ENCODE results near the gene KNDC1. TPM values are rescaled to one million over a fixed set of nuclear protein-coding genes. Genes with fewer than 3 reads are reported as not detected.

Gene KNDC1
- total RNA-seq, 1 experiment from 2014 or later, result 1.7 TPM

DNA sequence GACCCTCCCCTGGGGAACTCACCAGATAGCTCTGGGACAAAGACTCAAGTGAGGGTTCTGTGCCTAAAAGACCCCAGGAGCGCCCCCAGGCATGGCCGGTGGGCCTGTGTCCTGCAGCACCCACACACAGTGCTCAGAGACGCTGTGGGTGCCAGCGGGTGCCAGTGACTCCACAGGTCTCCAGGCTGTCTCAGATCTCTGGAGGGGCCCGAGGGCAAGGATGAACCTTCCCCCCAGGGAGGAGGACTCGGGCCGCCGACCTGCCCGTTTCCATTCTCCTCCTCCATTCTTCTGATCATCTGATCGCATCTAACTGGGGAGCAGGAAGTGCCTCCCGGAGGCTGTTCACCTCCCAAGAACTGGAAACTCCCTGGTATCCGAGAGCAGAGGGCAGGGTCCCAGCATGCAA is 115.7 kb downstream of the KNDC1 start:
- H3K9me3 ChIP-seq (ENCODE audit: insufficient read depth, low read depth), result no peaks in the 10 kb centered on the region
- POLR2A ChIA-PET (ENCODE audit: unreplicated experiment), result no interaction called here
- TSS peak; percentile 87 for BruUV-seq (replicated peaks)
- peak overlapping the region; percentile 89 for H3K4me2 ChIP-seq
- peak overlapping the region; percentile 58 for H3K4me3 ChIP-seq
- peak overlapping the region; percentile 89 for H3K27ac ChIP-seq
- no peak overlapping the region for H2AFZ ChIP-seq
- no peaks in the 10 kb centered on the region for H4K20me1 ChIP-seq (ENCODE audit: insufficient read depth)
- no peaks in the 10 kb centered on the region for H3K36me3 ChIP-seq (ENCODE audit: low read depth)
- H3K4me1 ChIP-seq (replicated peaks; ENCODE audit: insufficient read depth), result peaks cover 45% of the 10 kb centered on the region
- no peaks in the 10 kb centered on the region for H3K9me2 ChIP-seq (ENCODE audit: insufficient read depth)
- 0 out of 2 replicates have a peak, but pooled peaks cover 5% of the 10 kb centered on the region for H3K79me2 ChIP-seq (ENCODE audit: low read depth)
- intact Hi-C loops (cut with micrococcal nuclease; ENCODE audit: unreplicated experiment), result no loop called here
- peak; percentile 41 to 65 for DNase-seq
- TF ChIP-seq EZH2 (IDR thresholded peaks at IDR 0.05; ENCODE audit: low read depth), result no peak
- TF ChIP-seq, protein P1, sequence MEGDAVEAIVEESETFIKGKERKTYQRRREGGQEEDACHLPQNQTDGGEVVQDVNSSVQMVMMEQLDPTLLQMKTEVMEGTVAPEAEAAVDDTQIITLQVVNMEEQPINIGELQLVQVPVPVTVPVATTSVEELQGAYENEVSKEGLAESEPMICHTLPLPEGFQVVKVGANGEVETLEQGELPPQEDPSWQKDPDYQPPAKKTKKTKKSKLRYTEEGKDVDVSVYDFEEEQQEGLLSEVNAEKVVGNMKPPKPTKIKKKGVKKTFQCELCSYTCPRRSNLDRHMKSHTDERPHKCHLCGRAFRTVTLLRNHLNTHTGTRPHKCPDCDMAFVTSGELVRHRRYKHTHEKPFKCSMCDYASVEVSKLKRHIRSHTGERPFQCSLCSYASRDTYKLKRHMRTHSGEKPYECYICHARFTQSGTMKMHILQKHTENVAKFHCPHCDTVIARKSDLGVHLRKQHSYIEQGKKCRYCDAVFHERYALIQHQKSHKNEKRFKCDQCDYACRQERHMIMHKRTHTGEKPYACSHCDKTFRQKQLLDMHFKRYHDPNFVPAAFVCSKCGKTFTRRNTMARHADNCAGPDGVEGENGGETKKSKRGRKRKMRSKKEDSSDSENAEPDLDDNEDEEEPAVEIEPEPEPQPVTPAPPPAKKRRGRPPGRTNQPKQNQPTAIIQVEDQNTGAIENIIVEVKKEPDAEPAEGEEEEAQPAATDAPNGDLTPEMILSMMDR (conservative IDR thresholded peaks at IDR 0.05), result no peak; the same call in 1 of the 2 replicates
- no peaks in the 10 kb centered on the region for H3K27me3 ChIP-seq (ENCODE audit: insufficient read depth, low read depth)
- CTCF ChIA-PET, result no interaction called here
- peaks cover 33% of the 10 kb centered on the region for H3F3A ChIP-seq (ENCODE audit: insufficient read depth, low read depth)

Small RNA genes lying within 50 kb of the gene (microRNA-seq; reads per million reads assigned to microRNA genes)
- gene MIR202 (ENCODE audit: borderline number of aligned reads, borderline replicate concordance), result not detected

Other genes starting within 250 kb of the KNDC1 start
- gene CFAP46, start 217.6 kb upstream of the KNDC1 start, total RNA-seq (2021), result not detected in 2 replicates
- gene ADGRA1, start 72.3 kb upstream of the KNDC1 start, total RNA-seq (2021), result not detected in 2 replicates
- not detected in 2 replicates for gene UTF1, start 70.0 kb downstream of the KNDC1 start, total RNA-seq (2021)
- gene VENTX, start 77.6 kb downstream of the KNDC1 start, total RNA-seq (2021), result not detected in 2 replicates
- 18.3 and 31.5 TPM in 2 replicates for gene ADAM8, start 116.6 kb downstream of the KNDC1 start, total RNA-seq (2021)
- 40.7 and 52.8 TPM in 2 replicates for gene TUBGCP2, start 148.7 kb downstream of the KNDC1 start, total RNA-seq (2021)
- gene ZNF511, start 148.7 kb downstream of the KNDC1 start, total RNA-seq (2021), result 40.1 and 44.7 TPM in 2 replicates
- gene CALY, start 176.7 kb downstream of the KNDC1 start, total RNA-seq (2021), result not detected in 2 replicates
- not detected in 2 replicates for gene PRAP1, start 187.2 kb downstream of the KNDC1 start, total RNA-seq (2021)
- 7.4 and 12.5 TPM in 2 replicates for gene FUOM, start 197.8 kb downstream of the KNDC1 start, total RNA-seq (2021)
- 86.6 and 90.7 TPM in 2 replicates for gene ECHS1, start 213.1 kb downstream of the KNDC1 start, total RNA-seq (2021)
- 5.7 and 9.5 TPM in 2 replicates for gene PAOX, start 219.0 kb downstream of the KNDC1 start, total RNA-seq (2021)
- 33.0 and 45.9 TPM in 2 replicates for gene MTG1, start 233.9 kb downstream of the KNDC1 start, total RNA-seq (2021)